HG03520 (cell line): Measurements from ENCODE around the gene STAT6.

Source experiments
- ATAC-seq: cut with Tn5 transposase; IDR thresholded peaks from one replicate; pipeline ENCODE4 v1.9.1; 2021; ENCODE audit warnings: mild to moderate bottlenecking, moderate library complexity; ENCODE audit not compliant: unreplicated experiment

STAT6 gene, protein sequence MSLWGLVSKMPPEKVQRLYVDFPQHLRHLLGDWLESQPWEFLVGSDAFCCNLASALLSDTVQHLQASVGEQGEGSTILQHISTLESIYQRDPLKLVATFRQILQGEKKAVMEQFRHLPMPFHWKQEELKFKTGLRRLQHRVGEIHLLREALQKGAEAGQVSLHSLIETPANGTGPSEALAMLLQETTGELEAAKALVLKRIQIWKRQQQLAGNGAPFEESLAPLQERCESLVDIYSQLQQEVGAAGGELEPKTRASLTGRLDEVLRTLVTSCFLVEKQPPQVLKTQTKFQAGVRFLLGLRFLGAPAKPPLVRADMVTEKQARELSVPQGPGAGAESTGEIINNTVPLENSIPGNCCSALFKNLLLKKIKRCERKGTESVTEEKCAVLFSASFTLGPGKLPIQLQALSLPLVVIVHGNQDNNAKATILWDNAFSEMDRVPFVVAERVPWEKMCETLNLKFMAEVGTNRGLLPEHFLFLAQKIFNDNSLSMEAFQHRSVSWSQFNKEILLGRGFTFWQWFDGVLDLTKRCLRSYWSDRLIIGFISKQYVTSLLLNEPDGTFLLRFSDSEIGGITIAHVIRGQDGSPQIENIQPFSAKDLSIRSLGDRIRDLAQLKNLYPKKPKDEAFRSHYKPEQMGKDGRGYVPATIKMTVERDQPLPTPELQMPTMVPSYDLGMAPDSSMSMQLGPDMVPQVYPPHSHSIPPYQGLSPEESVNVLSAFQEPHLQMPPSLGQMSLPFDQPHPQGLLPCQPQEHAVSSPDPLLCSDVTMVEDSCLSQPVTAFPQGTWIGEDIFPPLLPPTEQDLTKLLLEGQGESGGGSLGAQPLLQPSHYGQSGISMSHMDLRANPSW

DNA sequence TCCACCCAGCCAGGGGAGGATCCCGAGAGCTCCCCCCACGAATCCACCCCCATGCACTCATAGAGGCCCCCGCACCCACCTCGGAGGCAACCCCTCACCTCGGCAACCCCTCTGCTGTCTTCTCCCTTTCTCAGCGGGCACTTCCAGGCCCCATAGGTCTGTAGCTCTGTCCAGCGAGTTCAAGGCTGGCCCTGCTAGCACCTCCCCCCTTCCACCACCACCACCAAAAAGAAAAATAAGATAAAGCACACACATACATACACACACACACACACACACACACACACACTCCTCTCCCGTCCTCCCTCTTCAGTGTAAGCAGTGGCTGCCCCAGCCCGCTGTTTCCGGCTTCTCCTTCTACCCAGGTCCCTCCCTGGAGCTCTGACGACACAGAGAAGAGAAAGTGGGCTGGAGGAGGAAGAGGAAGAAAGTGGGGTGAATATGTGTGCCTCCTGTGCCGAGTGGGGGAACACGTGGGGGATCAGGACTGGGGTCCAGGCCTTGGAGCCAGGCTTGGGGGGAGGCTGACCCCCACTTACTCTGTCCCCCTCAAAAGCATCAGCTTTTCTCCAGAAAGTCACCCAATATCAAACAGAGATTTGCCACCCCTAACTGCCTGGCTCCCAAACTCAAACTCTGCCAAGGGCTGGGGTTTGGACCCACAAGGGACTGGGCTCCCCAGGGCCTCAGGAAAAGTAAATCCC lies at the start of gene STAT6:
Gene STAT6 (minus strand): TSS at position 332 of the 704 bp plus-strand sequence. CDS start 3,084 bp downstream, outside the sequence.
- peak; percentile 53 for ATAC-seq

- no peak for ATAC-seq
Observed at GRCh38 chr12:57160741-57161140, 49.6 kb upstream of the STAT6 start.

DNA sequence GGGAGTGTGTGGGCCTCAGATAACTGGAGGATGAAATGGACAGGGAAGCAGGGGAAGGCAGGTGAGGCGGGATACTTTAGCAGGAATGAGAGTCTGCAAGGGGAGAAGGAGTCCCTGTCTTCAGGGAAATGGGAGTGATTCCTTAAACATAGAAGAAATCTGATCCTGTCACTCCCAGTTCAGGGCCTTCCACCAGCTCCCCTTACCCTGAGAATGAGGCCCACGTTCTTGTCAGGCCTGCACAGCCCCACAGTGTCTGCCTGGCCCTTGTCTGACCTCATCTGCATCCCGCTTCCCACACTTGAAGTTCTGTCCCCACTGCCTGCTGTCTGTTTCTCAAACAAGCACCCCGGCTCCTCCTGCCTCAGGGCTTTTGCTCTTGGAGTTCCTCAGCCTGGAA lies 48.9 kb upstream of the STAT6 start:
- no peak for ATAC-seq

DNA sequence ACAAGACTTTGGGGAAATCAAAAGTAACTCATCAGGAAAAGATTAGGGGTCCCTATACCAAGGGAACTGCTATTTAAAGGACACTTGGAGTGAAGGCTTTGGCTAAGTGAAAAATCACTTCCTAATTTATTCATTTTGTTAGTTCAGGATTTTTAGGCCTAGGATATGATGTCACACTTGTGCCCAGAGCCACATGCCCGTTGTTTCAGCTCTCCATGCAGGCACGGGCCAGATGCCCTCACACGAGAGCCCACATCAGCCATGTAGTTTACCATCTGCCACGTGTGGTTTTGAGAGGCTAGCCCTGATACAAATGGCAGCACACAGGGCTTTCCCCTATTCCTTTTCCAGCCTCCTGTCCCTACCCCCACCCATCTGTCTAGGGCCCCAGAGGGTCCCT lies 48.1 kb upstream of the STAT6 start:
- no peak for ATAC-seq

GRCh38 chr12:57158665-57159064 lies 47.5 kb upstream of the STAT6 start:
- ATAC-seq: no peak

GRCh38 chr12:57158186-57158585 lies 47.0 kb upstream of the STAT6 start:
- no peak for ATAC-seq

DNA sequence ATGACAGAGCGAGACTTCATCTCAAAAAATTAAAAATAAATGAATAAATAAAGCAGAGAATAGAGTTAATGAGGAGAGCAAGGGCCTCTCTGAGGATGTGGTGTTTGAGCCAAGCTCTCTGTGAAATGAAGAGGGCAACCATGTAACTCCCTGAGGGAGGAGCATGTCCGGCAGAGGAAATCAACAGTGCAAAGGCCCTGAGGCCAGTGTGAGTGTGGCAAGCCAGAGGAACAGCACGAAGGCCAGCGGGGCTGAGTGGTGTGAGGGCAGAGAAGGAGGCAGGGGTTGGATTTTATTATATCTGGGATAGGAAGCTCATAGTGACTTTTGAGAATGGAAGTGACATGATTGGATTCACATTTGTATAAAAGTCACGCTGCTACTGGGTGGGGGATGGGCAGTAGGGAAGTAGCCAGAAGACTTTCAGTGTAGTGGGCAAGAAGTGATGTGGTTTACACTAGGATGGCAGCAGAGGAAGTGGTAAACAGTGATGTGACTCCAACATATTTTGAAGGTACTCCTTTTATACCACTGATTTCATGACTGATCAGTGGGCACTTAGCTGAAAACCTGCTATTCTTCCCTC lies 46.5 kb upstream of the STAT6 start:
- no peak for ATAC-seq

- ATAC-seq: no peak
Observed at GRCh38 chr12:57156701-57157403, 45.7 kb upstream of the STAT6 start.

GRCh38 chr12:57154804-57155434 lies 43.8 kb upstream of the STAT6 start:
- ATAC-seq: no peak

DNA sequence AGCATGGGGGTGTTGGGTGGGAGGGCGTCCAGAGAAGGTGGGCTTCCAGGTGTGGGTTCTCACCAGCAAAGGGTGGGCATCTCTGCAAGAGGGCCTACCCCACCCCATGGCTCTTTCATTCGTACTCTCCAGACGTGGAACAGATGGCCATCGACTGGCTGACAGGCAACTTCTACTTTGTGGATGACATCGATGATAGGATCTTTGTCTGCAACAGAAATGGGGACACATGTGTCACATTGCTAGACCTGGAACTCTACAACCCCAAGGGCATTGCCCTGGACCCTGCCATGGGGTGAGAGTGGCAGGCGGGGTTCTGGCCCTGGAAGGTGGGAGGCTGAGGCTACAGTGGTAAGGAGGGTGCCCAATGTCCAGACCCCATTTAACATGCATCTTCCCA lies 42.9 kb upstream of the STAT6 start:
- no peak for ATAC-seq

GRCh38 chr12:57153415-57153997 lies 42.3 kb upstream of the STAT6 start:
- no peak for ATAC-seq

DNA sequence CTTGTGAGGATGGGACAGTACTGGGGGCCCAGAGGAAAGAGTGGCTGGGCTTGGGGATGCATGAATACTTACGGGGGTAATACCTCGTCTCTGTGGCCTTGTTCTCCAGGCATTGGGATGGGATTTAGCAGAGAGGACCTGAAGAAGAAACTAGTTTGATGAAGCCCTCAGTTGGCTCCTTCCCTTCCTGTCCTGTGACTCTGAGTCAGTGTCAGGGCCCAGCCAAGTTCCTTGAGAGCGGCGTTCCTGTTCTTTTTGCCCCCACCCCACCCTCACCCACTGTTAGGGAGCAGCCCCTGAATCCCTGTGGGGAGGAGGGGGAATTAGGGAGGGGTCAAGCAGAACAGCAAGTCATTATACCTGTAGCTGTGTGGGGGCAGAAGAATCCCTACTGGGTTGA lies 41.5 kb upstream of the STAT6 start:
- no peak for ATAC-seq

GRCh38 chr12:57151741-57152630 lies 40.8 kb upstream of the STAT6 start:
- ATAC-seq: no peak

GRCh38 chr12:57150400-57151000 lies 39.3 kb upstream of the STAT6 start:
- no peak for ATAC-seq

DNA sequence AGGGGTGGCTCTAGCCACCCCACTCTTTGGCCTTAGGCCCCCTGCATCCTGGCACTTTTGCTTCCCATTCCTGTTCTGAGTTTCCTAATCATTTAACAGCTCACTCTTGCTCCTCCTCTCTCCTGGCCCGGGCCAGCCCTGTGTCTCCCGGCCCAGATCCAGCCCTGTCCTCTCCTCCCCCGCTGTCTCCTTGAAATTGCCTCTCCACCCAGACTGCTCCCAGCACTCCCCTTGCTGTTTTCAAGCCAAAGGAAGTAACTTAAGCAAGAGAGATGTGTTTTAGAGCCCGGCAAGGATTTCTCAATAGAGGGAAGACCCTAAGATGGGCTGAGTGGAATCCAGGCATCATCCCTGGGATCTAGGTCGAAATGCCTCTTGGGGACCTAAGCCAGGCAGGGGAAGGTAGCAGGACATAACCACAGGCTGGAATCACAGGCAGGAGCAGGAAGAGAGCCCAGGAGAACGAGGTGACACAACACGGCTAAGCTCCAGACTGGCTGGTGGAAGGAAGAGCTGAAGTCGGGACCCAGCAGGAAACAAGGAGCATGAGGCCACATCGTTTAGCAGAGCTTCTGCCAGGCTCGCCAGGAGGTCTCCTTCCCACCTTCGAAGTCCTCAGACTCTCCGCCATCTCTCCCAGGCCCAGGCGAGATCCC lies 38.2 kb upstream of the STAT6 start:
- ATAC-seq: no peak

- no peak for ATAC-seq
Observed at GRCh38 chr12:57148469-57149244, 37.5 kb upstream of the STAT6 start.
